ENCODE data around the gene SCARF1.

Gene SCARF1

GRCh38 chr17:1645207-1646171, at the start of gene SCARF1:
Gene SCARF1 (minus strand): TSS chr17:1645732. CDS start chr17:1645697, 35 bp downstream.
- no peak within 1 kb of the TSS for H3K27ac ChIP-seq (ENCODE audit: extremely low read depth, low read depth, low read length)
- ChIA-PET CTCF (interaction anchor here (0.6 to 6.1 kb wide), 8 partner anchors 16 to 929 kb away, joined by 3 to 69 read pairs (median 5); partner anchors contain the start of gene SLC43A2), POLR2A (interaction anchor here (0.6 kb wide), 1 partner anchor 12 kb away, joined by 4 read pairs; no protein-coding TSS in a partner anchor)
- TF ChIP-seq, protein P1, sequence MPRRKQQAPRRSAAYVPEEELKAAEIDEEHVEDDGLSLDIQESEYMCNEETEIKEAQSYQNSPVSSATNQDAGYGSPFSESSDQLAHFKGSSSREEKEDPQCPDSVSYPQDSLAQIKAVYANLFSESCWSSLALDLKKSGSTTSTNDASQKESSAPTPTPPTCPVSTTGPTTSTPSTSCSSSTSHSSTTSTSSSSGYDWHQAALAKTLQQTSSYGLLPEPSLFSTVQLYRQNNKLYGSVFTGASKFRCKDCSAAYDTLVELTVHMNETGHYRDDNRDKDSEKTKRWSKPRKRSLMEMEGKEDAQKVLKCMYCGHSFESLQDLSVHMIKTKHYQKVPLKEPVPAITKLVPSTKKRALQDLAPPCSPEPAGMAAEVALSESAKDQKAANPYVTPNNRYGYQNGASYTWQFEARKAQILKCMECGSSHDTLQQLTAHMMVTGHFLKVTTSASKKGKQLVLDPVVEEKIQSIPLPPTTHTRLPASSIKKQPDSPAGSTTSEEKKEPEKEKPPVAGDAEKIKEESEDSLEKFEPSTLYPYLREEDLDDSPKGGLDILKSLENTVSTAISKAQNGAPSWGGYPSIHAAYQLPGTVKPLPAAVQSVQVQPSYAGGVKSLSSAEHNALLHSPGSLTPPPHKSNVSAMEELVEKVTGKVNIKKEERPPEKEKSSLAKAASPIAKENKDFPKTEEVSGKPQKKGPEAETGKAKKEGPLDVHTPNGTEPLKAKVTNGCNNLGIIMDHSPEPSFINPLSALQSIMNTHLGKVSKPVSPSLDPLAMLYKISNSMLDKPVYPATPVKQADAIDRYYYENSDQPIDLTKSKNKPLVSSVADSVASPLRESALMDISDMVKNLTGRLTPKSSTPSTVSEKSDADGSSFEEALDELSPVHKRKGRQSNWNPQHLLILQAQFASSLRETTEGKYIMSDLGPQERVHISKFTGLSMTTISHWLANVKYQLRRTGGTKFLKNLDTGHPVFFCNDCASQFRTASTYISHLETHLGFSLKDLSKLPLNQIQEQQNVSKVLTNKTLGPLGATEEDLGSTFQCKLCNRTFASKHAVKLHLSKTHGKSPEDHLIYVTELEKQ (tag by site-specific recombination; IDR thresholded peaks at IDR 0.05; ENCODE audit: borderline replicate concordance) = no peak
- TF ChIP-seq SP2 (tag by site-specific recombination; IDR thresholded peaks at IDR 0.05) (peak; percentile 37), ZEB2 (tag by site-specific recombination; IDR thresholded peaks at IDR 0.05) (no peak), ZFHX2 (tag by site-specific recombination; conservative IDR thresholded peaks at IDR 0.05) (peak; percentile 30; the same call in 1 of the 2 replicates), GLIS1 (tag by site-specific recombination; IDR thresholded peaks at IDR 0.05) (peak; percentile 40; the same call in 1 of the 2 replicates), BCL11B (tag by site-specific recombination; IDR thresholded peaks at IDR 0.05; ENCODE audit: low read depth) (0 out of 2 replicates have a peak, but pooled peaks have one; percentile 26), EGR2 (tag by site-specific recombination; IDR thresholded peaks at IDR 0.05; ENCODE audit: low read depth) (peak; percentile 48), ZNF140 (tag by site-specific recombination; IDR thresholded peaks at IDR 0.05) (no peak), FEZF1 (tag by site-specific recombination; IDR thresholded peaks at IDR 0.05) (no peak)
- H3K4me1 ChIP-seq (ENCODE audit: control insufficient read depth, insufficient read depth, low read length) = peaks cover 10% of the 10 kb centered on the region
- H3K4me3 ChIP-seq (ENCODE audit: low read depth, low read length) = no peak within 1 kb of the TSS
- no peaks in the 10 kb centered on the region for H3K9me3 ChIP-seq (ENCODE audit: control insufficient read depth, insufficient read depth, low read depth, low read length)
- H3K36me3 ChIP-seq (ENCODE audit: control insufficient read depth in 2 of 2, insufficient read depth in 1 of 2, low read length in 2 of 2) = peaks cover 0 to 5% of the 10 kb centered on the region in 2 experiments; a peak in 1 of 3 replicates

DNA sequence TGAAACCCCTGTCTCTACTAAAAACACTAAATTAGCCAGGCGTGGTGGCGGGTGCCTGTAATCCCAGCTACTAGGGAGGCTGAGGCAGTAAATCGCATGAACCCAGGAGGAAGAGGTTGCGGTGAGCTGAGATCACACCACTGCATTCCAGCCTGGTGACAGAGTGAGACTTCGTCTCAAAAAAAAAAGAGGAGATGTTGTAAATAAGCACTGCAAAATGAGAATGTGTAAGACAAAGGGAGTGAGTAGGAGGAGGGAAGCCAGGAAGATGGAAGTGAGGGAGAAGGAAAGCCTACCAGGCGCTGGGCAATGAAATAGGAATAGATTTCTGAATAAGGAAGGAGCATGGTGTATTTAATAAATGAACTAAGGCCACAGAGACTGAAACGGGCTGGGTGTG, 47.8 kb upstream of the SCARF1 start:
- no peaks in the 10 kb centered on the region for H3K9me3 ChIP-seq (ENCODE audit: control insufficient read depth, insufficient read depth, low read depth, low read length)
- no peak overlapping the region for H3K4me3 ChIP-seq (ENCODE audit: low read depth, low read length)
- POLR2A ChIA-PET = no interaction called here
- no peaks in the 10 kb centered on the region for H3K4me1 ChIP-seq (ENCODE audit: control insufficient read depth, insufficient read depth, low read length)
- H3K27ac ChIP-seq (ENCODE audit: extremely low read depth, low read depth, low read length) = no peak overlapping the region
- CTCF ChIA-PET = interaction anchor here (1.1 kb wide), 1 partner anchor 22 kb away, joined by 3 read pairs; no protein-coding TSS in a partner anchor
- H3K36me3 ChIP-seq (ENCODE audit: control insufficient read depth in 2 of 2, insufficient read depth in 1 of 2, low read length in 2 of 2) = no peaks in the 10 kb centered on the region
- no peak for TF ChIP-seq ZNF16 (tag by site-specific recombination; IDR thresholded peaks at IDR 0.05; ENCODE audit: low read depth)
- no peak for TF ChIP-seq TRIM28 (IDR thresholded peaks at IDR 0.05; ENCODE audit: borderline replicate concordance, low read length)
- no peak for TF ChIP-seq SP3 (tag by site-specific recombination; IDR thresholded peaks at IDR 0.05)
- TF ChIP-seq ZBTB17 (tag by site-specific recombination; IDR thresholded peaks at IDR 0.05) = no peak
- TF ChIP-seq ZNF155 (tag by site-specific recombination; IDR thresholded peaks at IDR 0.05) = no peak
- TF ChIP-seq SETDB1 (IDR thresholded peaks at IDR 0.05; ENCODE audit: insufficient read length, low read length) = no peak
- TF ChIP-seq ZEB2 (tag by site-specific recombination; IDR thresholded peaks at IDR 0.05) = no peak
- TF ChIP-seq, protein P2, sequence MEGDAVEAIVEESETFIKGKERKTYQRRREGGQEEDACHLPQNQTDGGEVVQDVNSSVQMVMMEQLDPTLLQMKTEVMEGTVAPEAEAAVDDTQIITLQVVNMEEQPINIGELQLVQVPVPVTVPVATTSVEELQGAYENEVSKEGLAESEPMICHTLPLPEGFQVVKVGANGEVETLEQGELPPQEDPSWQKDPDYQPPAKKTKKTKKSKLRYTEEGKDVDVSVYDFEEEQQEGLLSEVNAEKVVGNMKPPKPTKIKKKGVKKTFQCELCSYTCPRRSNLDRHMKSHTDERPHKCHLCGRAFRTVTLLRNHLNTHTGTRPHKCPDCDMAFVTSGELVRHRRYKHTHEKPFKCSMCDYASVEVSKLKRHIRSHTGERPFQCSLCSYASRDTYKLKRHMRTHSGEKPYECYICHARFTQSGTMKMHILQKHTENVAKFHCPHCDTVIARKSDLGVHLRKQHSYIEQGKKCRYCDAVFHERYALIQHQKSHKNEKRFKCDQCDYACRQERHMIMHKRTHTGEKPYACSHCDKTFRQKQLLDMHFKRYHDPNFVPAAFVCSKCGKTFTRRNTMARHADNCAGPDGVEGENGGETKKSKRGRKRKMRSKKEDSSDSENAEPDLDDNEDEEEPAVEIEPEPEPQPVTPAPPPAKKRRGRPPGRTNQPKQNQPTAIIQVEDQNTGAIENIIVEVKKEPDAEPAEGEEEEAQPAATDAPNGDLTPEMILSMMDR (tag by site-specific recombination; IDR thresholded peaks at IDR 0.05) = no peak
- no peak for TF ChIP-seq ZNF660 (tag by site-specific recombination; IDR thresholded peaks at IDR 0.05)
- no peak for TF ChIP-seq ZNF624 (tag by site-specific recombination; IDR thresholded peaks at IDR 0.05)
- no peak for TF ChIP-seq ZNF596 (tag by site-specific recombination; IDR thresholded peaks at IDR 0.05)
- no peak for TF ChIP-seq GLI4 (tag by site-specific recombination; IDR thresholded peaks at IDR 0.05)
- TF ChIP-seq ZNF449 (tag by site-specific recombination; IDR thresholded peaks at IDR 0.05) = no peak
- TF ChIP-seq ZNF76 (tag by site-specific recombination; IDR thresholded peaks at IDR 0.05; ENCODE audit: borderline replicate concordance, low read depth) = no peak
- TF ChIP-seq ZNF473 (tag by site-specific recombination; IDR thresholded peaks at IDR 0.05) = no peak
- no peak for TF ChIP-seq ZNF366 (tag by site-specific recombination; conservative IDR thresholded peaks at IDR 0.05)
- no peak for TF ChIP-seq ZNF341 (tag by site-specific recombination; IDR thresholded peaks at IDR 0.05; ENCODE audit: low read depth)
